Kidney capillary endothelial cell (primary cell): ENCODE results near the gene OSBPL10.

ENCODE experiments used
- DNase-seq: peaks from one replicate; pipeline ENCODE4 v3.0.0-alpha.2; 2018; ENCODE audit warnings: low spot score

Gene OSBPL10

GRCh38 chr3:31841515-31841914, 139.5 kb downstream of the OSBPL10 start:
- no peak for DNase-seq

DNA sequence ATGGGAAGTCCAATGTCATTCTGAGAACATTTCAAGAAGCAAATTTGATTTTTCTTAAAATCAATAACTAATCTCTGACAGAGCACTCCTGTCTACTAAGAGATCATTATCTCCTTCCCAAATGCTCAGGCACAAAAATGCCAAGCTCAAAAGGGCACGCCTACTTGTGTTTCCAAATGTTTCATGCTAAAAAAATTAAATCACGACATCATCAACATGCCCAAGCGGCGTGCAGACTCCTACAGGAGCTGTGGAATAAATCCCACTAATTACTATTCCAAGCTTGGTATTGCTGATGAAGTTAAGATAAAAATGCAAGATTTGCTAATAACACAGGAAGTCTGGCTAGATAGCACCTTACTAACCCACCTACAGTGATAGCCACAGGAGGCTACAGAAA, 140.8 kb downstream of the OSBPL10 start:
- DNase-seq: no peak

DNA sequence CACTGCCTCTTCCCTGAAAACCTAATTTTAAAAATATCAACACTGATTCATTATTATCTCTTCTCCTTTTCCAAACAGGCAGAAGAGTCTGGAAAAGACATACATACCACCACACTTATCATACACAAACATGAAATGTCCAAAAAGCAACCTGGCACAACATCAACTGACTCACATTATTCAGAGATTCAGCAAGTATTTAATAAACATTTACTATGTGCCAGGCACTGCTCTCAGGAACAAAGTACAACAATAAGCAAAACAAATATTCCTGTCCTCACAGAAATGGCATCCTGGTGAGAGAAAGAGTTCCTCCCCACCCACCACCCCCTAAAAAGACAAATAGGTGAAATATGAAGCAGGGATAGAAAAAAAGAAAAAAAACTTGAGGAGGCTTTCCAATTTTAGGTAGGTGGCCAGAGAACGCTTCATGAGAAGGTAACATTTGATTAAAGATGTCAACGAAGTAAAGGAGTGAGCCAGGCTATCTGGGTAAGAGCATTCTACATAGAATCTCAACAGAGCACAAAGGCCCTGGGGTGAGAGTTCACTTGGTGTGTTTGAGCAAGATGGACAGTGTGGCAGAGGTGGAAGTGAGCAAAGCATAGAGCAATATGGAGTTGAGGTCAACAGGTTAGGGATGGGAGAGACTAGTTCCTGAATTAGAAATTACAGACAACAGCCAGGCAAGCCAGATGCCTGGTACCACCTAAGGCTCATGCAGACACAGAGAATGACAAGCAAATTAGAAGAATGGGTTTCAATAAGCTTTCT, 141.7 kb downstream of the OSBPL10 start:
- no peak for DNase-seq

DNA sequence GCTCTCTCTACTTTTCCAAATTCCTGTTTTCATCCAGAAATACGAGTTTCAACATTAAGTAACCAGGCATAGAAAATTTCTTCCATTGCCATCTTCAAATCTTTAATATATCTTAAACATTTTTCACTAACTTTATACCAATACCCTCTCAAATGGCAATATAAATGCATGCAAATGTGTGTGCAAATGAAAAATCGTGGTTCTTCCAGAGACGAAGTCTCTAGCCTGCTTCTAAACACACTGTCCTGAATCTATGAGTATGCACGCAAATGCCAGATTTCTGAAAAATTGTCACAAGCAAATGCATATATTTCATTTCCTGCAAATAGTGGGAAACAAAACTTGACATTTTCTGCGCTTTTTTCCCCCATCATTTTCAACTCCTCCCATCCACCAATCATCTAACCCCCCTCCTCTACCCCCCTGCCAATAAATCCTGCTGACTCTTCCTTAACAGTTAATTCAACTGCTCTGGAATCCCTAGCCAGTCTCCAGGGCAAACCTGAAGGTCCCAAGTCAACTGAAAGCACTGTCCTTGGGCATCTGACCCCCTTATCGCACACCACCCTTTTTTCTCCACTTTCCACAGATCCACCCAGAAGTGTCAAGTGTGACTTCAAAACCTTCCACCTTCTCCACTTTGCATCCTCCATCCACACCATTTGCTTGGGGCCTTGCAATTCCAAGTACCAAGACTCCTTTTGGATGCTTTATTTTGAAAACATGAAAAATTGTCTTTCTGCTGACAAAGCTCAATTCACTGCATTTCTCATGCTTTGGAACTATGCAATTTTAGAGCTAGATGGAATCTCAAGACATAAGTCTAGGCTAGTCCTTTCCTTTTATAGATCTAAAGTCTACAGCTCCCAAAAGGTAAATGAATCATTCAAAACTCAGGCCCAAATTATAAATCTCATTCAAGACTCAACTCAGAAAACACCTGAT, 144.7 kb downstream of the OSBPL10 start:
- no peak for DNase-seq

- DNase-seq: no peak
Observed at GRCh38 chr3:31833391-31834190, 147.5 kb downstream of the OSBPL10 start.

DNA sequence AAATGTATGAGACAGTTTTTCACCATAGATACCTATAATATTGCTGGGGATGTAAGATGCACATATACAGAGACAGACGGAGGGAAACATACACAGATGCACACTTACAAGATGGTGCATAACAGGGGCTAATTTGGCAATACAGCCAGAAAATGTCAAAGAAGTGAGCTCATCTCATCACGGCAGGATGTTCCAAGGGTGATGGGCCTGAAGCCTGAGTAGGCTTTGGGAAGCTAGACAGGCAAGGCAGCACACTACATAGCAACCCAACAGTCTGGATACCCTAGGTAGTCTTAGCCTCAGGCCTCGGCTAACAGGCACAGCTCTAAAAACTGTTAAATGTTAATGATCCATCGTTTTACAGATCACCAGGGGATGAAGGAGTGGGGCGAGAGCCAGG, 148.5 kb downstream of the OSBPL10 start:
- DNase-seq: no peak

DNA sequence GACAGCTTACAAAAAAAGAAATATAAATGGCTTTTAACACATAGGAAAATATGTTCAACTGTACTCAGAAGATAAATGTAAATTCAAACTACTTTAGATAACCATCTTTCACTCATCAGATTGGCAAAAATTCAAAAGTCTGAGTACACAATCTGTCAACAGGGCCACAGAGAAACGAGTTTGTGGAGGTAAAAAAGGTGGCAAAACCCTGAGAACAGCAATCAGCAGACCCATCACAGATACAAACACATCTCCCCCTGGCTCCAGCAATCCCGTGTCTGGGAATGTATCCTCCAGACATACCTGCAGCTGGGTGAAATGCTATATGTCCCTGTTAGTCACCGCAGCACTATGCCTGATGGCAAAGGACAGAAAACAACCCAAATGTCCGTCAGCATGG, 149.5 kb downstream of the OSBPL10 start:
- DNase-seq: no peak

DNA sequence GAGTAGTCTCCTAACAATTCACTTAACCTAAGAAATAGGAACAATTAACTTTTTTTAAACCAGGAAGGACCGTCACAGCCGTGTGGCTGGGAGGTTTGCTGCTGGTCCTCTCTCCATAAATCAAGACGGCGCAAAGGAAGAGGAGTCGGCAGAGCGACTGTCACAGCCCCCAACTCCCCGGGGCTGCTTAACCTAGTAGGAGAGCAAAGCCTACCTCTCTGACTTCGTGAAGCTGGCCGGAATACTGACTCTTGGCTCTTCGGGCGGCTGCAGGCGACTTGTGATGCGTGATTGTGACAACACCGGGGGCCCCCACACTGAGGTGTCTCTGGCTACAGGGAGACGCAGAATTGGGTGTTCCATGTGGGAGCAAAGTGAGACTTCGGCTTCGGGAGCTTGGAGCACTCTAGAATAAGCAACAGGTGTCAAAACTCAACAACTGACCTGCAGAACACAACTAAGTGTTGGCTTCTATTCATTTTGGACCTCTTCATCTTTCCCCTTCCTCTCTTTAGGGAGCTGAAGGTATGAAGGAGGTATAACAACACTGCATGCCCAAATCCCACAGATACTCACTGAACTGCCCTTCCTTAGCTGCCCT, 151.1 kb downstream of the OSBPL10 start:
- DNase-seq: no peak

DNA sequence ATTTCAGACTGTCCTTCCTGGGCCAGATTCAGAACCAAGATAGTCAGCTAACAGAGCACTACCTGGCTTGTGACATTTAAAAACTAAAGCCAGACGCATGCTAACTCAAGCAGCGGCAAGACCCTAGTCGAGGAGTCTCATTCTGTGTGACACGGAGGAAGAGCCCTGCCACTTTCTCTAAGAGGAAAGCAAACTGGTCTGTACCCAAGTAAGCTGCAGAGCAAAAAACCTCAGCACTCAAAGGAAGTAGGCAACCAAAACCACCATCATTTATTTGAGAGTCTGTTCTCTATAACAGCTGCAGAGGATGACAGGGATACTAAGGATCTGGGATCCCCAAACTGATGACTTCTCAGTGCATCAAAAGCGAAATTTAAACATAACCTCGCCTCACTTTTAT, 152.1 kb downstream of the OSBPL10 start:
- DNase-seq: no peak

DNA sequence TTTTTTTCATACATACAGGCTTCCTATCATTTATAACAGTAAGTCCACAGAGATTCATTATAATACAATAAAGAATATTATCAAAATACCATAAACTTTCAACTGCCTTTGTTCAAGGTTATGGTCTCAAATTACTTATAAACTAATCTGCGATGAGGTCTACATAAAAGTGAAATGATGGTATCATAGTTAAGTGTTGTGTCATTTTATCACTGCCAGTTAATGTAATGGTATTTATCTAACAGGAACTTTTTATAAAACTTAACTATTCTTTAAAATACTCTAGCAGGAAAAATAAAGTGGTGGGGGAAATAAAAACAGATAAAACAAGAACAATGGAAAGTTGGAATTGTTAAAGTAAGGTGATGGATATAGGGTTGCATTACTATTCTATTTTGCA, 153.1 kb downstream of the OSBPL10 start:
- no peak for DNase-seq

GRCh38 chr3:31823184-31823583, 157.9 kb downstream of the OSBPL10 start:
- no peak for DNase-seq

DNA sequence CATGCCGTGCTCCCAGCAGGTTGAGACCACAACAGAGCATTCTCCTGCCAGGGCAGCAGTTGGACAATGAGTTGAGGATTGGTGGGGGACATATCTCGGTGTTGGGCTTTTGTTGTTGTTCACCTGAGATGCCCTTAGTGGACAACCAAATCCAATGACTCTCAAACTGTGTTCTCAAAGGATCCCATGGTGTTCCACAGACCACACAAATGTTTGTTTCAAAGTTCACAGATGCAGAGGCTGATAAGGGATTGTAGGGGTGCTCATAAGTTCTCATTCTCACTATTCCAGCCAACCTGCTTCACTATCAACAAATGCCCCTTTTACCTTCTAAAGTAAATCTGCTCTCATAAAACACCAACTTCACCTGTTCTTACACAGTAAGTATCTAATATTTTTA, 159.9 kb downstream of the OSBPL10 start:
- DNase-seq: no peak

GRCh38 chr3:31819441-31819840, 161.6 kb downstream of the OSBPL10 start:
- no peak for DNase-seq

GRCh38 chr3:31817411-31817966, 163.6 kb downstream of the OSBPL10 start:
- DNase-seq: no peak

DNA sequence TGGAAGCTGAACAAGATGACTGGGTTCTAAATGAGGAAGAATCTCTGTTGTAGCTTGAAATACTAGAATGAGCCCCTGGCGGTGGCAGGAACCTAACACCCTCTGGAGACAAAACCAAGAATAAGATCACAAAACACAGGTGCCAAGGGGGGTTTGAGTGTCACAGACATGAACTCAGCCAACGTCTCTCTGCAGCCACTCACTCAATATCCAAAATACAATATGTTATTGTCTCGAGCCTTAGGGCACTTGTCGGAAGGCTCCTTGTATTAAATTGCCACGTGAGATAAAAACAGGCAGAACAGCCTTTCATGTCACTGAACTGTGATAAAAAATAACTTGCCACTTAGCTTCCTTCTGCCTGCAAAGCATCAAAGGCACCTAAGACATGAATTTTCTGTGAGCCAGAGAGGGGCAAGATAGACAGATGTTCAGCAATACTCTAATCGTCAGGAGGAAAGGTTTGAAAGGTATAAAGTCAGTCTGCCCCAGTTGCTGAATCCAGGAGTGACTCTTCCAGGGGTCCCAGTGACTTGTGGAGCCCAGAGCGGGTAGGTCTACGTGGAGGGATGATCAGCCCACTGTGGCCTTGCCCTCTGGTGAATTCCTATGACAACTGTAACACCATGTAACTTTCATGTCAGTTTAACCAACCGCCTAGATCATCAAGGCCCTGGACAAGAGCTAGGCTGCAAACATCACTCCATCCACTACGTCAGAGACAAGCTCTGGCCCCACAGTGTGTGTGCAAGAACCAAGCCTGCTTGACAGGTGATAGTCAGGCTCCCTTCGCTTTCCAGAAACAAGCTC, 165.2 kb downstream of the OSBPL10 start:
- DNase-seq: no peak

GRCh38 chr3:31815006-31815405, 166.1 kb downstream of the OSBPL10 start:
- DNase-seq: no peak

GRCh38 chr3:31813686-31814085, 167.4 kb downstream of the OSBPL10 start:
- DNase-seq: no peak

DNA sequence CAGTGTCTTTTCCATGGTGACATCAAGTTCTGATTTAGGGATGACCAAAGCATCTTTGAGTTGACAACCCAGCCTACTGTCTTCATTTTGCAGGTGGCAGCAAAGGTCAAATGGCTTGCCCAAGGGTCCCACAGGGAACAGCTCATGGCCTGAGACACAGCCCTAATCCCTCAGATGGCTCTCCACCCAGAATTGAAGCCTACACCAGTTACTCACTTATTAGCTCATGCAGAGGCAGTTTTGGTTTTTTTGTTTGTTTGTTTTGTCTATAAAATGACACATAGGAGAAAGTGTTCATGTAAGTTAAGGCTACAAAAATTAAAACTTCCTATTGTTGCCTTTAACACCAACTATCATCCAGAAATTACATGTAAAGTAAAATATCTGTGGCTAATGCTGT, 167.9 kb downstream of the OSBPL10 start:
- no peak for DNase-seq

GRCh38 chr3:31810991-31811433, 170.1 kb downstream of the OSBPL10 start:
- no peak for DNase-seq

DNA sequence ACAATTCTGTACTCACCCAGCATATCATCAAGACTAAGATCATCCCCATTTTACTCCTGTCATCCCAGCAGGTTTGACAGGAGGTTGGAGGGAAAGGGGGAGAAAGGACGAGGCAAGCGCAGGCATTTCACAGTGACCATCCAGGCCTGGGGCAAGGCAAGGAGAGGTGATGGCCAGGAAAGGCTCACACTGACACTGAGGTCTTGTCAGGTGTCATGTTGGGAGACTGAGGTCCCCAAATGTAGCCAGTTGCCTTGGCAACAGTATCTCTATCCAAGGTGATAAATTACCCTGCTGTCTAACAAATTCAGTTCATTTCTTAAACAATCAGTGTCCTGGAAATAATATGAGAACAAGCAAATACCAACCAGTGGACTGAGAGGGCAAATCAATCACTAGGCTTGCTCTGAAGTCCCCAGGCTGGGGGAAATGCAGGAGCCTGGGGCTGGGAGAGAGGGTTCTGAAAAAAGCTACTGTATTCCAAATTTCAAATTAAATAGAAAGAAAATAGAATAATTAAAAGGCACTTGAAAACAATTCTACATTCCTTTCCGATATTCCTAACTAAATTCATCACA, 172.8 kb downstream of the OSBPL10 start:
- no peak for DNase-seq
